Muscle of back (tissue), 13 donors: ENCODE data around the gene ADAMTS2. TPM values are rescaled to one million over a fixed set of nuclear protein-coding genes. Genes with fewer than 3 reads are reported as not detected.

Source experiments
- DNase-seq, 3 donors: peaks; one replicate each; pipeline versions ENCODE4 v3.0.0 to v3.0.0-alpha.2; 2013
- long read RNA-seq, 9 donors: transcript quantifications; one replicate each; lab custom pipeline, GENCODE V29; 2026
- polyA plus RNA-seq, 10 donors: library from polyadenylated mRNA; unstranded; fragments of 120-200 nt; gene quantifications; one replicate each; pipeline ENCODE4 v1.2.1, GENCODE V29; 2013; ENCODE audit not compliant: insufficient read length in 10 of 10

The ADAMTS2 gene
- 10 to 100 TPM; 26.0 to 52.8 (median 42.1) TPM for polyA plus RNA-seq
- long read RNA-seq, donor 1, full-length matches to known transcripts, result 4 of 4 reads
- long read RNA-seq, donor 1, partial matches to known transcripts, result 0 of 4 reads
- long read RNA-seq, donor 1, other reads (novel, unspliced or antisense), result 0 of 4 reads
- long read RNA-seq, donor 2, full-length matches to known transcripts, result 3 of 3 reads
- long read RNA-seq, donor 2, partial matches to known transcripts, result 0 of 3 reads
- long read RNA-seq, donor 2, other reads (novel, unspliced or antisense), result 0 of 3 reads
- long read RNA-seq, donor 3, result 0 reads
- long read RNA-seq, donor 4, partial matches to known transcripts, result 0 of 1 reads
- long read RNA-seq, donor 4, other reads (novel, unspliced or antisense), result 0 of 1 reads
- long read RNA-seq, donor 5, partial matches to known transcripts, result 5 of 6 reads
- long read RNA-seq, donor 5, other reads (novel, unspliced or antisense), result 0 of 6 reads
- long read RNA-seq, donor 6, full-length matches to known transcripts, result 6 of 6 reads
- long read RNA-seq, donor 6, partial matches to known transcripts, result 0 of 6 reads
- long read RNA-seq, donor 6, other reads (novel, unspliced or antisense), result 0 of 6 reads
- long read RNA-seq, donor 7, full-length matches to known transcripts, result 2 of 2 reads
- long read RNA-seq, donor 7, partial matches to known transcripts, result 0 of 2 reads
- long read RNA-seq, donor 7, other reads (novel, unspliced or antisense), result 0 of 2 reads
- long read RNA-seq, donor 8, full-length matches to known transcripts, result 1 of 1 reads
- long read RNA-seq, donor 8, partial matches to known transcripts, result 0 of 1 reads
- long read RNA-seq, donor 8, other reads (novel, unspliced or antisense), result 0 of 1 reads
- long read RNA-seq, donor 9, full-length matches to known transcripts, result 1 of 1 reads
- long read RNA-seq, donor 9, partial matches to known transcripts, result 0 of 1 reads
- long read RNA-seq, donor 9, other reads (novel, unspliced or antisense), result 0 of 1 reads

GRCh38 chr5:179345433-179346321 is at the start of gene ADAMTS2:
TSS of gene ADAMTS2 (minus strand) at chr5:179345461. CDS start at chr5:179345328, 133 bp downstream.
- DNase-seq, result peak; percentile 53 to 89 (median 76)

GRCh38 chr5:179393078-179393477 is 47.8 kb upstream of the ADAMTS2 start:
- DNase-seq, result peak in 1 of 3 donors; percentile 36

- DNase-seq, result no peak
Observed at GRCh38 chr5:179387151-179388110, 42.2 kb upstream of the ADAMTS2 start.

- DNase-seq, result no peak
Observed at GRCh38 chr5:179385914-179386313, 40.7 kb upstream of the ADAMTS2 start.

- no peak for DNase-seq
Observed at GRCh38 chr5:179382486-179382885, 37.2 kb upstream of the ADAMTS2 start.

- no peak for DNase-seq
Observed at GRCh38 chr5:179381691-179382090, 36.4 kb upstream of the ADAMTS2 start.

- DNase-seq, result no peak
Observed at GRCh38 chr5:179380211-179381035, 35.2 kb upstream of the ADAMTS2 start.

- DNase-seq, result no peak
Observed at GRCh38 chr5:179379321-179379890, 34.1 kb upstream of the ADAMTS2 start.

GRCh38 chr5:179378441-179379271 is 33.4 kb upstream of the ADAMTS2 start:
- DNase-seq, result peak in 2 of 3 donors; percentile 32 to 76

GRCh38 chr5:179378116-179378440 is 32.8 kb upstream of the ADAMTS2 start:
- no peak for DNase-seq

GRCh38 chr5:179377421-179378115 is 32.3 kb upstream of the ADAMTS2 start:
- peak in 1 of 3 donors; percentile 7 for DNase-seq

GRCh38 chr5:179376701-179377420 is 31.6 kb upstream of the ADAMTS2 start:
- DNase-seq, result no peak

- DNase-seq, result no peak
Observed at GRCh38 chr5:179375831-179376365, 30.6 kb upstream of the ADAMTS2 start.

GRCh38 chr5:179375236-179375685 is 30.0 kb upstream of the ADAMTS2 start:
- no peak for DNase-seq

- no peak for DNase-seq
Observed at GRCh38 chr5:179374506-179375235, 29.4 kb upstream of the ADAMTS2 start.
